GM23338 (cell line): ENCODE measurements around the gene HOXA11. TPM values are rescaled to one million over a fixed set of nuclear protein-coding genes. Genes with fewer than 3 reads are reported as not detected.
A peak's percentile ranks its signal among the peaks of the same experiment; 100 is the strongest.

Source experiments
- ATAC-seq: fragments of 200-7000 bp; cut with Tn5 transposase; 3 replicates; pipeline ENCODE4 v1.9.1; 2020
- DNase-seq: peaks from one replicate; pipeline ENCODE4 v3.0.0-alpha.2; 2015; ENCODE audit warnings: low spot score
- H2AFZ ChIP-seq: fragments of 200-600 bp; sonication (generic); 2 replicates; pipeline ENCODE4 v1.8.0; 2016; ENCODE audit warnings: antibody characterized with exemption, mild to moderate bottlenecking, moderate library complexity
- H3F3A ChIP-seq: fragments of 200-600 bp; sonication (generic); replicated peaks from 2 replicates; pipeline ENCODE4 v1.8.0; 2017; ENCODE audit warnings: antibody characterized with exemption, mixed run types, low read depth
- H3K27ac ChIP-seq: fragments of 200-600 bp; sonication (generic); 2 replicates; pipeline ENCODE4 v1.6.1; 2016; ENCODE audit warnings: low read depth
- H3K27me3 ChIP-seq: fragments of 200-600 bp; sonication (generic); 2 replicates; pipeline ENCODE4 v1.8.0; 2016; ENCODE audit warnings: mild to moderate bottlenecking, mixed run types, moderate library complexity; ENCODE audit not compliant: insufficient read depth
- H3K36me3 ChIP-seq: fragments of 200-600 bp; sonication (generic); 2 replicates; pipeline ENCODE4 v1.8.0; 2016; ENCODE audit warnings: mild to moderate bottlenecking; ENCODE audit not compliant: insufficient read depth
- H3K4me1 ChIP-seq: fragments of 200-600 bp; sonication (generic); 2 replicates; pipeline ENCODE4 v1.8.0; 2016; ENCODE audit warnings: mild to moderate bottlenecking, moderate library complexity; ENCODE audit not compliant: insufficient read depth
- H3K4me2 ChIP-seq: fragments of 200-600 bp; sonication (generic); 2 replicates; pipeline ENCODE4 v1.7.1; 2017; ENCODE audit warnings: mixed run types
- H3K4me3 ChIP-seq: fragments of 200-600 bp; sonication (generic); 2 replicates; pipeline ENCODE4 v1.6.1; 2016; ENCODE audit warnings: mixed run types
- H3K79me2 ChIP-seq: fragments of 200-600 bp; sonication (generic); replicated peaks from 2 replicates; pipeline ENCODE4 v1.8.0; 2017; ENCODE audit warnings: mild to moderate bottlenecking; ENCODE audit not compliant: insufficient read depth
- H3K9me2 ChIP-seq: fragments of 200-600 bp; sonication (generic); 2 replicates; pipeline ENCODE4 v1.8.0; 2017; ENCODE audit not compliant: insufficient read depth
- H4K20me1 ChIP-seq: fragments of 200-600 bp; sonication (generic); replicated peaks from 2 replicates; pipeline ENCODE4 v1.8.0; 2017; ENCODE audit warnings: mild to moderate bottlenecking; ENCODE audit not compliant: insufficient read depth
- H3K27ac Mint-ChIP-seq: 2 replicates; pipeline ENCODE4 v1.8.0; 2020; ENCODE audit warnings: inconsistent platforms, mild to moderate bottlenecking, moderate library complexity, mixed read lengths
- H3K27me3 Mint-ChIP-seq: 3 replicates; pipeline ENCODE4 v1.8.0; 2022; ENCODE audit warnings: low read depth, mild to moderate bottlenecking, moderate library complexity, mixed read lengths, inconsistent platforms; ENCODE audit not compliant: insufficient read depth, poor library complexity
- H3K36me3 Mint-ChIP-seq: 3 replicates; pipeline ENCODE4 v1.8.0; 2021; ENCODE audit warnings: low read depth, mild to moderate bottlenecking, inconsistent platforms, moderate library complexity, mixed read lengths
- H3K4me1 Mint-ChIP-seq: 3 replicates; pipeline ENCODE4 v1.8.0; 2020; ENCODE audit warnings: mild to moderate bottlenecking, inconsistent platforms, mixed read lengths
- H3K4me3 Mint-ChIP-seq: 3 replicates; pipeline ENCODE4 v1.8.0; 2021; ENCODE audit warnings: moderate library complexity, mild to moderate bottlenecking, inconsistent platforms, mixed read lengths
- H3K9me3 Mint-ChIP-seq: 3 replicates; pipeline ENCODE4 v1.8.0; 2020; ENCODE audit warnings: moderate library complexity, mild to moderate bottlenecking, inconsistent platforms, mixed read lengths
- CREB1 ChIP-seq: fragments of 250-450 bp; sonication (Bioruptor Pico); IDR thresholded peaks from 2 replicates; pipeline ENCODE4 v1.5.0; 2020; ENCODE audit warnings: low read depth, mild to moderate bottlenecking, moderate library complexity
- CTCF ChIP-seq, 2 experiments: fragments of 200-600 bp in 1 of 2; sonication (generic) in 1 of 2; conservative IDR thresholded peaks; 2 replicates each; pipeline versions ENCODE4 v1.5.1 to v1.6.1; 2016 to 2017; ENCODE audit warnings: antibody characterized with exemption in 2 of 2, low read depth in 2 of 2, mild to moderate bottlenecking in 2 of 2, moderate library complexity in 1 of 2
- ETS1 ChIP-seq: IDR thresholded peaks from 2 replicates; pipeline ENCODE4 v1.6.1; 2016; ENCODE audit warnings: antibody characterized with exemption
- EZH2 ChIP-seq: fragments of 200-600 bp; sonication (generic); IDR thresholded peaks from one replicate; pipeline ENCODE4 v1.8.0; 2017; ENCODE audit warnings: antibody characterized with exemption, mild to moderate bottlenecking, low read depth; ENCODE audit not compliant: unreplicated experiment
- EZH2phosphoT487 ChIP-seq: fragments of 200-600 bp; sonication (generic); IDR thresholded peaks from one replicate; pipeline ENCODE4 v1.8.1; 2018; ENCODE audit warnings: antibody characterized with exemption; ENCODE audit not compliant: unreplicated experiment
- JUNB ChIP-seq: IDR thresholded peaks from one replicate; pipeline ENCODE4 v1.6.1; 2016; ENCODE audit warnings: antibody characterized with exemption; ENCODE audit not compliant: unreplicated experiment
- NANOG ChIP-seq: IDR thresholded peaks from 2 replicates; pipeline ENCODE4 v1.6.1; 2016; ENCODE audit warnings: antibody characterized with exemption, borderline replicate concordance
- POLR2AphosphoS5 ChIP-seq: IDR thresholded peaks from 2 replicates; pipeline ENCODE4 v1.6.1; 2016; ENCODE audit warnings: antibody characterized with exemption, low read depth
- REST ChIP-seq: IDR thresholded peaks from one replicate; pipeline ENCODE4 v1.6.1; 2018; ENCODE audit warnings: antibody characterized with exemption; ENCODE audit not compliant: unreplicated experiment
- STAT1 ChIP-seq: IDR thresholded peaks from one replicate; pipeline ENCODE4 v1.6.1; 2016; ENCODE audit warnings: antibody characterized with exemption; ENCODE audit not compliant: unreplicated experiment
- ZNF114 ChIP-seq: fragments of 250-450 bp; sonication (Bioruptor Pico); IDR thresholded peaks from 2 replicates; pipeline ENCODE4 v1.5.0; 2020; ENCODE audit warnings: mild to moderate bottlenecking, moderate library complexity
- ZNF331 ChIP-seq: fragments of 250-450 bp; sonication (Bioruptor Pico); IDR thresholded peaks from 2 replicates; pipeline ENCODE4 v1.5.0; 2020; ENCODE audit warnings: low read depth, mild to moderate bottlenecking, moderate library complexity
- ZNF462 ChIP-seq: fragments of 250-450 bp; sonication (Bioruptor Pico); IDR thresholded peaks from 2 replicates; pipeline ENCODE4 v1.5.0; 2020; ENCODE audit warnings: mild to moderate bottlenecking, moderate library complexity
- polyA plus RNA-seq: library from polyadenylated mRNA; unstranded; fragments of >200 nt; fragmentation: Nextera tagmentation; extraction: Ambion mirVana; gene quantifications from 2 replicates; pipeline ENCODE4 v1.2.1, GENCODE V29; 2016
- total RNA-seq: library from RNA; depleted of rRNA; stranded (reverse); fragments of >200 nt; shearing (Covaris generic); gene quantifications from 2 replicates; pipeline ENCODE4 v1.2.3, GENCODE V29; 2014

Gene HOXA11
- total and polyA plus RNA-seq, 2 experiments from 2014 or later: not detected

GRCh38 chr7:27199849-27200760 is 15.1 kb upstream of the HOXA11 start, which contains the start of gene HOXA13:
TSS of gene HOXA13 (minus strand) at chr7:27200091. CDS start at chr7:27200077, 14 bp downstream.
- Histone ChIP-seq H2AFZ (0 out of 2 replicates have a peak within 1 kb of the TSS, but pooled peaks have one; percentile 56), H3F3A (peaks cover 40% of the 10 kb centered on the region), H3K36me3 (no peaks in the 10 kb centered on the region), H3K4me3 (peak within 1 kb of the TSS; percentile 51), H3K4me1 (peaks cover 15% of the 10 kb centered on the region; the same call in 1 of the 2 replicates), H3K9me2 (no peaks in the 10 kb centered on the region), H3K4me2 (peak within 1 kb of the TSS; percentile 76), H3K27ac (no peak within 1 kb of the TSS), H4K20me1 (peaks cover 52% of the 10 kb centered on the region), H3K27me3 (peaks cover 98% of the 10 kb centered on the region), H3K79me2 (no peaks in the 10 kb centered on the region)
- TF ChIP-seq NANOG (no peak), EZH2 (peak; percentile 95), JUNB (no peak), EZH2phosphoT487 (peak; percentile 99), CTCF (conservative IDR thresholded peaks at IDR 0.05; ENCODE audit: low read depth in 2 of 2) (no peak), ZNF462 (CRISPR knock-in tag) (no peak), ZNF331 (CRISPR knock-in tag) (no peak), CREB1 (no peak), ETS1 (no peak), REST (no peak), POLR2AphosphoS5 (no peak), STAT1 (no peak), ZNF114 (CRISPR knock-in tag) (no peak)
- Mint-ChIP-seq H3K4me1 (peaks cover 18% of the 10 kb centered on the region), H3K27ac (no peak within 1 kb of the TSS), H3K36me3 (no peaks in the 10 kb centered on the region), H3K4me3 (peak within 1 kb of the TSS; percentile 75), H3K9me3 (no peaks in the 10 kb centered on the region; the same call in 2 of the 3 replicates), H3K27me3 (peaks cover 92% of the 10 kb centered on the region)
- ATAC-seq (peak; percentile 56), DNase-seq (peak; percentile 61)
